ENCODE data around the gene SSNA1. TPM values are rescaled to one million over a fixed set of nuclear protein-coding genes. Genes with fewer than 3 reads are reported as not detected.
A peak's percentile ranks its signal among the peaks of the same experiment; 100 is the strongest.

The SSNA1 gene
- total and polyA plus RNA-seq, 9 donors, result 1.6 to 60.7 (median 44.5) TPM

DNA sequence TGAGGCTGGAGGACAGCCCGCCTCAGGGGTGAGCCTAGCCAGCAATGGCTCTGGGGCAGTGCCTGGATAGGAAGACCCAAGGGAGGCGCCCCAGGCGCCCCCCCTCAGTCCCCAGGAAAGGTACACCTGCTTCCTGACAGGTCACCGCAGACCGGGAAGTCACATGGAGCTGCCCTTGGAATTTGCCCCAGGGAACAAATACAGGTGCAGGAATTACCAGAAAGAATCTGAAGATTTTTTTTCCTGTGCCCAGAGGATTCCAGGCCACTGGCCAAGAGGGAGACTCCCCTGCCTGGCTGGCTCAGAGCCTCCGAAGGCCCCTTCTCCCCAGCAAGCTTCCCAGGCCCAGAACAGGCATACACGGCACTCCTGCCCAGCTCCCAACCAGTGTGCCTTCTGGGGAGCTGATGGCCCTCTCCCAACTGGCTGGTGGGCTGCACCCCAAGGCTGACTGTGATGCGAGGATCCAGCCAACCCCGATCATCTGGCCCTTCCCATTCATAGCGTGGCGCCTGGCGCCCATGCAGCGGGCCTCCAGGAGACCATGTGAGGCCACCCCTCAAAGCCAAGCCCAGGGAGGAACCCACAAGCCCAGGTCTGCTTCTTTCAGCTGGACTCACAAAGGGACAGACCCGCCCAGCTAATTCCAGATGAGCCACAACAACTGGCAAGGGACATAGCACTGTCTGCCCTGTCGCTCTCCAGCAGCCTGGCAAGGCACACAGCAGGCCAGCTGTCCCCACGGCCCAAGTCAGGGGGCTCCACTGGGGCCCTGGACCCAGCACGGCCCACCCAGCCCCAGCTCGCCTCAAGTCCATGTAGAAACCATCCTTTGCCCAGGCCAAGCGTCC is 9.8 kb downstream of the SSNA1 start:
- Histone ChIP-seq H3K9me3 (no peaks in the 10 kb centered on the region), H3K27ac (no peak overlapping the region), H3K4me1 (ENCODE audit: insufficient read depth) (peaks cover 9% of the 10 kb centered on the region), H3K27me3 (no peaks in the 10 kb centered on the region), H3K4me3 (no peak overlapping the region), H3K36me3 (no peaks in the 10 kb centered on the region)
- DNase-seq, result no peak
- 73 to 82% (median 79%) methylated on average over 12 to 19 of the region's 19 CpGs for WGBS, 3 donors
- TF ChIP-seq, protein P1, sequence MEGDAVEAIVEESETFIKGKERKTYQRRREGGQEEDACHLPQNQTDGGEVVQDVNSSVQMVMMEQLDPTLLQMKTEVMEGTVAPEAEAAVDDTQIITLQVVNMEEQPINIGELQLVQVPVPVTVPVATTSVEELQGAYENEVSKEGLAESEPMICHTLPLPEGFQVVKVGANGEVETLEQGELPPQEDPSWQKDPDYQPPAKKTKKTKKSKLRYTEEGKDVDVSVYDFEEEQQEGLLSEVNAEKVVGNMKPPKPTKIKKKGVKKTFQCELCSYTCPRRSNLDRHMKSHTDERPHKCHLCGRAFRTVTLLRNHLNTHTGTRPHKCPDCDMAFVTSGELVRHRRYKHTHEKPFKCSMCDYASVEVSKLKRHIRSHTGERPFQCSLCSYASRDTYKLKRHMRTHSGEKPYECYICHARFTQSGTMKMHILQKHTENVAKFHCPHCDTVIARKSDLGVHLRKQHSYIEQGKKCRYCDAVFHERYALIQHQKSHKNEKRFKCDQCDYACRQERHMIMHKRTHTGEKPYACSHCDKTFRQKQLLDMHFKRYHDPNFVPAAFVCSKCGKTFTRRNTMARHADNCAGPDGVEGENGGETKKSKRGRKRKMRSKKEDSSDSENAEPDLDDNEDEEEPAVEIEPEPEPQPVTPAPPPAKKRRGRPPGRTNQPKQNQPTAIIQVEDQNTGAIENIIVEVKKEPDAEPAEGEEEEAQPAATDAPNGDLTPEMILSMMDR (IDR thresholded peaks at IDR 0.05), result no peak
- TF ChIP-seq POLR2A (IDR thresholded peaks at IDR 0.05) (no peak), EP300 (IDR thresholded peaks at IDR 0.05) (no peak)
- intact Hi-C loops (cut with DNase I), result no loop called here

DNA sequence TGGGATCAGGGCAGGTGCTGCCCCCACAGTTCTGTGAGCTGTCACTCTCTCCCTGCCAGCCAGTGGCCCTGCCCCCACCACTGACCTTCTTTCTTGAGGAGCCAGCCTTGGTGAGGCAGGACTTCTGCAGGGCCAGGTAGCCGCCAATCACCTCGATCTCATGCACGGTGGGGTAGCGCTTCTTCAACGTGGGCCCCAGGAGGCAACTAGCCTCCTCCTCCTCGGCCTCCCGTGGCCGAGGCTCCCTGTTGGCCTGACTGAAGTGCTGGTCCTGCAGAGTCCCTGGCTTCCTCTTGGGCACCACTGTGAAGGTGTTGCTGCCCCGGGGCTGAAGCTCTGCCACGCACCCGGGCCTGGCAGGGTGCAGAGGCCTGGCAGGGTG is 10.4 kb downstream of the SSNA1 start:
- no peak for DNase-seq
- no peaks in the 10 kb centered on the region for H3K36me3 ChIP-seq
- H3K4me1 ChIP-seq (ENCODE audit: insufficient read depth), result peaks cover 11% of the 10 kb centered on the region
- WGBS, 3 donors, result 67 to 78% (median 68%) methylated on average over 11 of the region's 11 CpGs
- H3K27me3 ChIP-seq, result no peaks in the 10 kb centered on the region
- H3K9me3 ChIP-seq, result no peaks in the 10 kb centered on the region
- intact Hi-C loops (cut with DNase I), result no loop called here
- TF ChIP-seq EP300 (IDR thresholded peaks at IDR 0.05) (no peak), POLR2A (IDR thresholded peaks at IDR 0.05) (no peak)
- TF ChIP-seq, protein P1 (IDR thresholded peaks at IDR 0.05), result no peak
- H3K27ac ChIP-seq, result no peak overlapping the region
- H3K4me3 ChIP-seq, result no peak overlapping the region

DNA sequence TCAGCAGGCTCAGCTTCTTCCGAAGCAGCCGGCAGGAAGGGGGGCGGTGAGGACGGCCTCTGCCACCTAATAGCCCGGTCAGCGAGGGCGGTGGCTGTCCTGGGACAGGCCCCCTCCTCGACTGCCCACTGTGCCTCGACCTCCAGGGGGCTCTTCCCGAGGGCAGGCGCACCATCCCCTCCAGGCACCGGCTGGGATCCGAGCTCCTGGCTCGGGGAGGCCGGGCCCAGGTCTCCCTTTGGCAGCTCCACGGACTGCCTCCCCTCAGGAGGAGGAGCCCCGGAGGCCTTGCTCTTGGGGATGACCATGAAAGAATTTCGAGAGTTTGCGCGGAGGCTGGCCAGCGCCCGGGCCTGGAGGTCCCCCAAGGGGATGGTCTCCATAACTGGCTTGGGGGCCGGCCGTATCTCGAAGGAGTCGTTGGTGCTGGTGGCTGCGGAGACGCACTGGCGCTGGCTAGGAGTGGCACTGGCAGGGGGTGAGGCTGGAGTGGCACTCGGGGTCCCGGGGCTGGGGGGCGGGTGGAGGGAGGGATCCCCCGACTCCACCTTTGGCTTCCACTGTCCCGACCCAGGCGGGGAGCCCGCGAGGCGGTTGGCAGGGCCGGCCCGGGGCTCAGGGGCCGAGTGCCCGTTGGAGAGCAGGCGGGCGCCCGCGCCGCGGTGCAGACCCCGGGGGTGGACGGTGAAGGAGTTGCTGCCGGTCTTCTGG is 11.1 kb downstream of the SSNA1 start:
- intact Hi-C loops (cut with DNase I), result no loop called here
- 3 to 6% (median 4%) methylated on average over 33 to 51 of the region's 51 CpGs for WGBS, 3 donors

More for the DNA sequence above, 11.1 kb downstream of the SSNA1 start:
- Histone ChIP-seq H3K9me3 (no peaks in the 10 kb centered on the region), H3K27me3 (no peaks in the 10 kb centered on the region), H3K36me3 (no peaks in the 10 kb centered on the region), H3K4me3 (peak overlapping the region; percentile 40), H3K4me1 (ENCODE audit: insufficient read depth) (peaks cover 17% of the 10 kb centered on the region), H3K27ac (no peak overlapping the region)
- DNase-seq, result peak in 1 of 5 donors; percentile 43
- TF ChIP-seq POLR2A (IDR thresholded peaks at IDR 0.05) (no peak), EP300 (IDR thresholded peaks at IDR 0.05) (no peak)
- TF ChIP-seq, protein P1 (IDR thresholded peaks at IDR 0.05), result no peak

Data from ovary (tissue), 9 donors.